SK-N-SH (cell line): ENCODE data around the gene TNFSF15.

Experiments used
- EP300 ChIP-seq, 2 experiments: IDR thresholded peaks; 2 replicates each; pipeline versions ENCODE4 v1.4.0 to v1.6.1; 2012; ENCODE audit warnings: borderline replicate concordance in 1 of 2, low read depth in 1 of 2, low read length in 1 of 2
- EZH2phosphoT487 ChIP-seq: fragments of 200-600 bp; sonication (generic); IDR thresholded peaks from 2 replicates; pipeline ENCODE4 v1.6.1; 2017; ENCODE audit warnings: low read depth, mixed run types, mild to moderate bottlenecking, antibody characterized with exemption, moderate library complexity, borderline replicate concordance
- GABPA ChIP-seq: IDR thresholded peaks from 2 replicates; pipeline ENCODE4 v1.4.0; 2012; ENCODE audit warnings: low read depth, mild to moderate bottlenecking
- POLR2AphosphoS5 ChIP-seq: IDR thresholded peaks from 2 replicates; pipeline ENCODE4 v1.6.1; 2012; ENCODE audit warnings: low read depth, low read length
- TF ChIP-seq, protein P1 (sequence below): fragments of 200-600 bp; sonication (generic); IDR thresholded peaks from 2 replicates; pipeline ENCODE4 v1.6.1; 2017; ENCODE audit warnings: antibody characterized with exemption, mild to moderate bottlenecking, moderate library complexity

DNA sequence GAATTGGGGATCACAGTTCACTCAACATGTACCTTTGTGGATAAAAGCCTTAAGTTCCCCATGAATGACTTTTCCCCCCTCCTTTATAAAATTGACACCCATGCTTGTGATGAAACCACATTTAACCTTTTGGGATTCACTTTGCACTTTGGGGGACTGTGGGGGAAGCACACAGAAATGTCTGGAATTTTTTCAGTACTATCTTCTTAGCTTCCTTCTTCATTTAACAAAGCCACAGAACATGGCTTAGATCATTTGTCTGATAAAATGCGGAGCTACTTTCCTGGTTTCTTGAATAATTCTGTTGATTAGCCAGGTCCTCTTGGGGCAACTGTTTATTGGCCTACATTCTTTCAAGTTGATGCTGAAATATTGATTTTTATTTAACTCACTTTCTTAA lies 29.9 kb downstream of the TNFSF15 start:
- TF ChIP-seq EZH2phosphoT487 (no peak), EP300 (IDR thresholded peaks at IDR 0.05; ENCODE audit: borderline replicate concordance in 1 of 2, low read depth in 1 of 2, low read length in 1 of 2) (no peak), GABPA (no peak), POLR2AphosphoS5 (no peak)
- TF ChIP-seq, protein P1, sequence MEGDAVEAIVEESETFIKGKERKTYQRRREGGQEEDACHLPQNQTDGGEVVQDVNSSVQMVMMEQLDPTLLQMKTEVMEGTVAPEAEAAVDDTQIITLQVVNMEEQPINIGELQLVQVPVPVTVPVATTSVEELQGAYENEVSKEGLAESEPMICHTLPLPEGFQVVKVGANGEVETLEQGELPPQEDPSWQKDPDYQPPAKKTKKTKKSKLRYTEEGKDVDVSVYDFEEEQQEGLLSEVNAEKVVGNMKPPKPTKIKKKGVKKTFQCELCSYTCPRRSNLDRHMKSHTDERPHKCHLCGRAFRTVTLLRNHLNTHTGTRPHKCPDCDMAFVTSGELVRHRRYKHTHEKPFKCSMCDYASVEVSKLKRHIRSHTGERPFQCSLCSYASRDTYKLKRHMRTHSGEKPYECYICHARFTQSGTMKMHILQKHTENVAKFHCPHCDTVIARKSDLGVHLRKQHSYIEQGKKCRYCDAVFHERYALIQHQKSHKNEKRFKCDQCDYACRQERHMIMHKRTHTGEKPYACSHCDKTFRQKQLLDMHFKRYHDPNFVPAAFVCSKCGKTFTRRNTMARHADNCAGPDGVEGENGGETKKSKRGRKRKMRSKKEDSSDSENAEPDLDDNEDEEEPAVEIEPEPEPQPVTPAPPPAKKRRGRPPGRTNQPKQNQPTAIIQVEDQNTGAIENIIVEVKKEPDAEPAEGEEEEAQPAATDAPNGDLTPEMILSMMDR = no peak
